Suprapubic skin (tissue), 4 donors: ENCODE measurements around the gene SH3BP2. TPM values are rescaled to one million over a fixed set of nuclear protein-coding genes. Genes with fewer than 3 reads are reported as not detected.

ENCODE experiments used
- DNase-seq, 2 donors: peaks; one replicate each; pipeline ENCODE4 v3.0.0-alpha.2; 2019; ENCODE audit warnings: low spot score in 2 of 2
- H3K27ac ChIP-seq: fragments of 200-600 bp; sonication (generic); one replicate; pipeline ENCODE4 v1.5.1; 2019
- H3K27me3 ChIP-seq: fragments of 200-600 bp; sonication (generic); one replicate; pipeline ENCODE4 v1.5.1; 2019
- H3K36me3 ChIP-seq: fragments of 200-600 bp; sonication (generic); one replicate; pipeline ENCODE4 v1.5.1; 2019
- H3K4me1 ChIP-seq: fragments of 200-600 bp; sonication (generic); one replicate; pipeline ENCODE4 v1.5.1; 2019
- H3K4me3 ChIP-seq: fragments of 200-600 bp; sonication (generic); one replicate; pipeline ENCODE4 v1.5.1; 2019; ENCODE audit warnings: mild to moderate bottlenecking
- H3K9me3 ChIP-seq: fragments of 200-600 bp; sonication (generic); one replicate; pipeline ENCODE4 v1.5.1; 2019
- EP300 ChIP-seq: sonication (generic); formaldehyde crosslinking; IDR thresholded peaks from one replicate; pipeline ENCODE4 v1.6.1; 2017; ENCODE audit warnings: antibody characterized with exemption
- POLR2A ChIP-seq, 2 donors: fragments of 450-650 bp; IDR thresholded peaks; one replicate each; pipeline ENCODE4 v1.6.1; 2017; ENCODE audit warnings: antibody characterized with exemption in 2 of 2, mild to moderate bottlenecking in 2 of 2, moderate library complexity in 2 of 2
- POLR2AphosphoS5 ChIP-seq, 3 donors: sonication (generic); formaldehyde crosslinking; IDR thresholded peaks; one replicate each; pipeline ENCODE4 v1.6.1; 2017; ENCODE audit warnings: antibody characterized with exemption in 3 of 3
- WGBS: methylation state at CpG from one replicate; pipeline ENCODE4 v1.1.5; 2018; 5-methylcytosine and 5-hydroxymethylcytosine counted together
- total RNA-seq, 4 donors: library from RNA; depleted of rRNA; stranded (reverse); fragments of >200 nt; gene quantifications; one replicate each; pipeline ENCODE4 v1.1.0, GENCODE V29; 2016
- TF ChIP-seq, protein P1 (sequence below), 2 donors: fragments of 200-600 bp in 1 of 2; fragments of 450-650 bp in 1 of 2; sonication (generic) in 1 of 2; IDR thresholded peaks; one replicate each; pipeline ENCODE4 v1.5.1; 2016 to 2019; ENCODE audit warnings: antibody characterized with exemption in 2 of 2, mild to moderate bottlenecking in 1 of 2, moderate library complexity in 1 of 2

Gene SH3BP2
- total RNA-seq, 4 donors from 2014 or later = 116 to 709 (median 162) TPM

GRCh38 chr4:2745981-2746806 is 46.7 kb upstream of the SH3BP2 start:
- H3K9me3 ChIP-seq = no peaks in the 10 kb centered on the region
- no peak overlapping the region for H3K4me3 ChIP-seq
- H3K27me3 ChIP-seq = no peaks in the 10 kb centered on the region
- TF ChIP-seq EP300 (no peak), POLR2AphosphoS5 (IDR thresholded peaks at IDR 0.05) (no peak), POLR2A (IDR thresholded peaks at IDR 0.05) (no peak)
- TF ChIP-seq, protein P1, sequence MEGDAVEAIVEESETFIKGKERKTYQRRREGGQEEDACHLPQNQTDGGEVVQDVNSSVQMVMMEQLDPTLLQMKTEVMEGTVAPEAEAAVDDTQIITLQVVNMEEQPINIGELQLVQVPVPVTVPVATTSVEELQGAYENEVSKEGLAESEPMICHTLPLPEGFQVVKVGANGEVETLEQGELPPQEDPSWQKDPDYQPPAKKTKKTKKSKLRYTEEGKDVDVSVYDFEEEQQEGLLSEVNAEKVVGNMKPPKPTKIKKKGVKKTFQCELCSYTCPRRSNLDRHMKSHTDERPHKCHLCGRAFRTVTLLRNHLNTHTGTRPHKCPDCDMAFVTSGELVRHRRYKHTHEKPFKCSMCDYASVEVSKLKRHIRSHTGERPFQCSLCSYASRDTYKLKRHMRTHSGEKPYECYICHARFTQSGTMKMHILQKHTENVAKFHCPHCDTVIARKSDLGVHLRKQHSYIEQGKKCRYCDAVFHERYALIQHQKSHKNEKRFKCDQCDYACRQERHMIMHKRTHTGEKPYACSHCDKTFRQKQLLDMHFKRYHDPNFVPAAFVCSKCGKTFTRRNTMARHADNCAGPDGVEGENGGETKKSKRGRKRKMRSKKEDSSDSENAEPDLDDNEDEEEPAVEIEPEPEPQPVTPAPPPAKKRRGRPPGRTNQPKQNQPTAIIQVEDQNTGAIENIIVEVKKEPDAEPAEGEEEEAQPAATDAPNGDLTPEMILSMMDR (IDR thresholded peaks at IDR 0.05) = no peak
- peak overlapping the region; percentile 18 for H3K27ac ChIP-seq
- WGBS = 36% methylated on average over 10 of the region's 21 CpGs
- peaks cover 67% of the 10 kb centered on the region for H3K36me3 ChIP-seq
- H3K4me1 ChIP-seq = peaks cover 27% of the 10 kb centered on the region
- no peak for DNase-seq

DNA sequence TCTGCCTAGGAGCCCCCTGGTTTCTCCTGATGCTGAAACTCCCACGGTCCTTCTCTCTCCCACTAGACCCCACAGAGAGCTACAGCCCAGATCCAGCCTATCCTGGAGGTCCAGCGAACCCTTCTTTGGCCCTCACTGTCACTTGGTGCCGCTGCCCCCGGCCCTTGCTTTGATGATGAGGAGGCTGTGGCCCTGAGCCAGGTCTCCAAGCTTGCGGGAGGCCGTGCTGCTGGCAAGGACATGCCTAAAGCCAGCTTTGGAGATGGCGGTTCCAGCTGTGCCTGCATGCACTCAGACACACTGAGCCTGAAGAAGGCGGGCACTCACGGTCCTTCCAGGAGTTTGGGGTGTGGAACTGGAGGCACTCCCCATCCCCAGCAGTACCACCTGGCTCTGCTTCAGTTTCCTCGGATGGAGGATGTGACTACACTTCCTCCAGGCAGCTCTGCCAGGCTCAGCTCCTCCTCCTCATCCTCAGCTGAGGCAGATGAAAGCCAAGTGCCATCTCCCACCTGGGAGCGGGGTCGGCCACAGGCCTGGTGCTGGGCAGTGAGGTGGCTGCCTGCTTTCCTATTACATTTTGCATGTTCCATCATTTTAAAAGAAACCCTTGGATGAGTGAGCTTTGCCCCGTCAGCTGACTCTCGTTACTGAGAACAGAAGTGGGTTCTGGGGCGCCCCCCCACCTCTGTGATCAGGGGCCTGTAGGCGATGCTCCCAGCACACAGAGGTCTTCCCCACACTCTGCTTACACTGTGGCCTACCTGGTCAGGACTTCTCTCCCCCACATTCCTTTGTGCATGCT is 45.8 kb upstream of the SH3BP2 start:
- Histone ChIP-seq H3K27ac (no peak overlapping the region), H3K27me3 (no peaks in the 10 kb centered on the region), H3K36me3 (peaks cover 59% of the 10 kb centered on the region), H3K9me3 (no peaks in the 10 kb centered on the region), H3K4me1 (peaks cover 27% of the 10 kb centered on the region), H3K4me3 (no peak overlapping the region)
- TF ChIP-seq, protein P1 (IDR thresholded peaks at IDR 0.05) = no peak
- no peak for TF ChIP-seq POLR2AphosphoS5 (IDR thresholded peaks at IDR 0.05)
- TF ChIP-seq EP300 = no peak
- no peak for TF ChIP-seq POLR2A (IDR thresholded peaks at IDR 0.05)
- WGBS = 77% methylated on average over 16 of the region's 16 CpGs
- no peak for DNase-seq

GRCh38 chr4:2750719-2751605 is 41.9 kb upstream of the SH3BP2 start:
- Histone ChIP-seq H3K9me3 (no peaks in the 10 kb centered on the region), H3K27me3 (no peaks in the 10 kb centered on the region), H3K4me3 (no peak overlapping the region), H3K36me3 (peaks cover 24% of the 10 kb centered on the region), H3K27ac (no peak overlapping the region), H3K4me1 (peaks cover 40% of the 10 kb centered on the region)
- TF ChIP-seq, protein P1 (IDR thresholded peaks at IDR 0.05) = no peak
- no peak for TF ChIP-seq POLR2A (IDR thresholded peaks at IDR 0.05)
- TF ChIP-seq POLR2AphosphoS5 (IDR thresholded peaks at IDR 0.05) = no peak
- no peak for TF ChIP-seq EP300
- DNase-seq = no peak
- 80% methylated on average over 19 of the region's 19 CpGs for WGBS

GRCh38 chr4:2753436-2753835 is 39.4 kb upstream of the SH3BP2 start:
- Histone ChIP-seq H3K4me1 (peaks cover 40% of the 10 kb centered on the region), H3K27ac (no peak overlapping the region), H3K36me3 (peaks cover 5% of the 10 kb centered on the region), H3K27me3 (no peaks in the 10 kb centered on the region), H3K4me3 (no peak overlapping the region), H3K9me3 (no peaks in the 10 kb centered on the region)
- DNase-seq = no peak
- TF ChIP-seq POLR2A (IDR thresholded peaks at IDR 0.05) (no peak), POLR2AphosphoS5 (IDR thresholded peaks at IDR 0.05) (no peak), EP300 (no peak)
- TF ChIP-seq, protein P1 (IDR thresholded peaks at IDR 0.05) = no peak
- WGBS = 64% methylated on average over 4 of the region's 4 CpGs
